ENCODE data around the gene MT2A.
"Not testable (repeated sequence)": the region's sequence is repeated elsewhere in the genome, so short reads cannot be mapped to it uniquely, and the experiment has no call there.

The MT2A gene

DNA sequence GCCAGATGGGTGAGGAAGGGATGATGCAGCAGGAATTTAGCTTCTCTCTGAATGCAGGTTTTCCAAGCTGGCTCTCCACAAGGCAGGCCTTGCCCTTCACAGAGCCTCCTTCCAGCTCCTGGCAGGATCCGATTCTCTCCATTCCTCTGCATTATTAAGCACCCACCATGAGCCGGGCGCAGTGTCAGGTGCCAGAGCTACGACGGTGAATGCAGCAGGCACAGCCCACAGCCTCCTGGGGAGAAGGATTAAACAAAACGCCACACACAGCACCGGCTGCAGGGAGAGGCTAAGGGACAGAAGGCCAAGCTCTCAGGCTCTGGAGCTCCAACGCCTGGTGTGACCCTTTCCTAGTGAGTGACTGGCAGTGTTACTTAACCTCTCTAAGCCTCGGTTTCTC, 7.1 kb upstream of the MT2A start:
- no peak for DNase-seq

DNA sequence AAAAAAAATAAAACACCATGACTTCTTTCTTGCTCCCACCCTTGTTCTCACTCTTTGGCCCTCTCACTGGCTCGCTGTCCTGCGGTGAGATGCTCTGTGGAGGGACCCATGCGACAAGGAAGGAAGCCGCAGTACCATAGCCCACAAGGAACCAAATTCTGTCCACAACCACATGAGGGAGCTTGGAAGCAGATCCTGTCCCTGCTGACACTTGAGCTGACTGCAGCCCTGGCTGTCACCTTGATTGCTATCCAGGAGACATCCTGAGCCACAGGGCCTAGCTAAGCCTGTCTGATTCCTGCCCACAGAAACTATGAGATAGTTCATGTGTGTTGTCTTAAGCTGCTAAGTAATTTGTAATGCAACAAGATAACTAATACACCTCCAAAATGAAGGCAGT, 4.8 kb upstream of the MT2A start:
- peak; percentile 43 for DNase-seq

DNA sequence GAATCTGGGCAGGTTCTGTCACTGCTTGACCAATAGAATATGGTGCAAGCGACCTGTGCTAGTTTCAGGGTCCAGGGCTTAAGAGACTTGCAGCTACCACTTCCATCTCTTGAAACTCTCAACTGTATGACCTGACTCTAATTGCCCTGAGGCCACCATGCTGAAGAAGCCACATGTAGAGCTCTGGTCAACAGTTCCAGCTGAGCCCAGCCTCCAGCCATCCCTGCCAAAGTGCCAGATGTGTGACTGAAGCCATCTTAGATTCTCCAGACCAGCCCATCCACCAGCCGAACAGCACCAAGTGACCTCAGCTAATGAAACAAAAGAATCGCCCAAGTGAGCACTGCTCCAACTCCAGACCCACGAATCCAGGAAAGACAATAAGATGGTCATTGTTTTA, 3.4 kb upstream of the MT2A start:
- no peak for DNase-seq

DNA sequence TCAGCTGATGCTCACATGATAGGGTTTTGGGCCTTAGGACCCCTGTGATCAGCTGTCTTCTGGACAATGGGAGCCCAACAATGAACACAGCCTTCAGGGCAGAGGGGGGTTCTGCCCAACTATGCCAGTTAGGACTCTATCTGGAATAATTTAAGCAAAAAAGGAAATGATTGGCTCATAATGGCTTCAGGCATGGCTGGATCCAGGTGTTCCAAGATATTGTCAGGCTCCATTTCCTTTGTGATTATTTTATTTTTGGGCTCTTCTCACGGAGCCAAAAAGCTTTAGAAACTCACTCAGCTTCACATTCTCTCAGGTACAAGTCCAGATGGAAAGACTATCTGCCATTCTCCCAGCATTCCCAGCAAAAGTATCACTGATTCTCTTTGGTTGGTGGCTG, 2.9 kb upstream of the MT2A start:
- DNase-seq, result no peak

DNA sequence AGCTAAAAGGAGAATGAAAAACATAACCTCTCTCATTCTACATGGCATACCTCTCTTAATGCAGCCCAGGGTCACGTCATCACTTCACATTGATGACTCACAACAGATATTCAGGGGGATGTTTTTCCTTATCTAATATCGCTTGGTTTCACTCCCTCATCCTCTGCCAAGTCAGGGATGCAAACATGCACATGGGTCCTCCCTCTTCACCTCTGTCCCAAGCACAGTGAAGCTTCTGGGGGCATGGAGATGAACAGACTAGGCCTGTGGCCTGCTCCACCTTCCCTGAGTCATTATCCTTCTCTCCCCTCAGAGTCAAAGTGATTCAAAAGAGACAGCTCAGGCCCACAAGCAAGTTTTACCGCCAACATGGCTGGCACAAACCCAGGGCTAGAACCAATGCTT, 2.3 kb upstream of the MT2A start:
- no peak for DNase-seq

DNA sequence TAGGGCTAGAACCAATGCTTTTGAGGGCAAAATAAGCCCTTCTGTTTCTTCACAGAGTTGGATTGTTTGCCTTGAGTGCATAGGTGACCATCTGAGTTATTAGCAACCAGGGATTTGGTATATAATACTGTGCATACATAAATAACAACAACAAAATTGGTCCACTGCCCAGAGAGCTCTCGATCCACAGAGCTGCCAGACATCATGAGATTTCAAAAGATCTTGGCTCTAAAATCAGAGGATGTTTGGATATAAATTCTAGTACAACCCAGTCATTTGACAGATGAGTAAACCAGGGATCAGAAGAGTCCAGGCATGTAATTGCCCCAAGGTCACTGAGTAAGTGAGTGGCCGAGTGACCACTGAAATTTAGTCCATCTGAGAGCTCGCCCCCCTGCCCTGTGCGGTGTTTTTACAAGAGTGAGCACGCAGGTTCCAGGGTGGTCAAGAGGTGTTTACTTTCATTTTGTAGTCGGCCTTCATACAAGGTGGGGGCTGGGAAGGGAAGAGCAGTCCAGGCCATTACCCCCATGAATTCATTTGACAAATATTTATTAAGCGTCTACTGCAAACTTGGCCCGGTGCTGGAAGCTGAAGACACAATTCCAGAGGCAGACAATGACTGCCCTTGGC, 1.8 kb upstream of the MT2A start:
- no peak for DNase-seq

DNA sequence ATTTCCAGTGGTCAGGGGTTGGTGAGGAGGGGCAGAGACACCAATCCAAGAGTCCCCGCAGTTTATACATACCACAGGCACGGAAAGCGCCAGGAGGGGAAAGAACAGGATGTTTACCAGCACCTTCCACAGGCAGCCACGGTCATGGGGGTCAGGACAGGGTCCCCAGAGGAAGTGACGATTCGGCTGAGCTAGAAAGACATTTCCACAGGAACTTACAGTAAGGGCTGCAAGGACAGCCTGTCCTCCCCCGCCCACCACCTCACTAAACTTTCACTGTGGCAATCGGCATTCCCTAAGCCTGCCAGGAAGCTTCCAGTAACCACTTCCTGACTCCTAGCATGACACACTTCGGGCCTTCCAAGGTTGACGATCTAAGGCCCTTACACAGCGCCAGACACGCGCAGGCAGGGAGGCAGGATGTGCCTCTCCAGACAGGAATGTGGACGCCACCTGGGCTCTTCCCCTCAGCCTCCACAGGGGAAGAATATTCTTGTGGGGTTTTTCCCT, 1.2 kb upstream of the MT2A start:
- DNase-seq, result peak; percentile 6

DNA sequence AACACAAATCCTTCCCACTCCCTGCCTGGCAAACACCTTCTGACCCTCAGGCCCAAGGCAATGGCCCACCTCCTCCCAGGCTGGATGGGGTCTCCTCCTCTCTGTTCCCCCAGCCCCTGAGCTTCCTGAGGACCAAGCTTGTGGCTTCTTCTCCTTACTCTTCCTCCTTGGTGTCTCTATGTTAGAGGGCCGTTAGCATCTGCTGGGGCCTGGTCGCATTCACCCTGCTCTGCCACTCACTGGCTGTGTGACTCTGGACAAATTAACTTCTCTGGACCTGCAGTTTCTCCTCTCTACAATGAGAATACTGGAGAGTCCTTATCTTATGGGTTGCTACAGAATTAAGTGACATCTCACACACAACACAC, 725 bp upstream of the MT2A start:
- DNase-seq, result no peak

DNA sequence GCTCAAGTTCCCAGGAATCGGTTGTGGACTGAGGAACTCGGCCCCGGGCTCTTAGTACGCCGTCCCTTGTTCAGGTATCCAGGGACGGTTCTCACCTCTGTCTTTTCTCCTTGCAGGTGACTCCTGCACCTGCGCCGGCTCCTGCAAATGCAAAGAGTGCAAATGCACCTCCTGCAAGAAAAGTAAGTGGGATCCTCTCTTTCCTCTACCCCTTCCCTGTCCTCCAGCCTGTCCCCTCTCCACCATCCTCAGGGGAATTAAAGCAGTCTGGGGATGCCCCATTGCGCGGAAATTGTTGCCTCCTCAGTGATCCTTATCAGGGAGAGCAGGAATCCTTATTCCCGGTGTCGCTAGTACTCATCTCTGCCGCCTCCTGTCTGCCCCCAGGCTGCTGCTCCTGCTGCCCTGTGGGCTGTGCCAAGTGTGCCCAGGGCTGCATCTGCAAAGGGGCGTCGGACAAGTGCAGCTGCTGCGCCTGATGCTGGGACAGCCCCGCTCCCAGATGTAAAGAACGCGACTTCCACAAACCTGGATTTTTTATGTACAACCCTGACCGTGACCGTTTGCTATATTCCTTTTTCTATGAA, 585 bp downstream of the MT2A start:
- DNase-seq, result no peak

DNA sequence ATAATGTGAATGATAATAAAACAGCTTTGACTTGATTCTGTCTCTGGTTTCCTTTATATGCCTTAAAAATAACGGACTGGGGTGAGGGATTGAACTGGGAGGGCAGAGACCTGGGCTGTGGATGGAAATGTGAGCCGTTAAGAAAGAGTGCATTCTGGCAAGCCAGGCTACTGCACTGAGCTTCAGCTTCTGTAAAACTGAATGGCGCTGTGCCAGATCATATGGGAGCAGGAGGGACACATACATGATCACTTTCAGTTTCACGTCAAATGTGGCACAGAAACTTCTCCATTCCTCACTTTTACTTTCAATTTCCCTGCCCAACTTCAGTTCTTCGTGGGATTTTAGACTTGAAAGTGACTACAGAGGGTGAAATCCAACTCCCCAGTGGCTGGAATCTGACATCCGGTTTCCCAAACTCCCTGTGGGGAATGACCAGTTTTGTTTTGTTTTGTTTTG, 1.1 kb downstream of the MT2A start:
- DNase-seq, result peak; percentile 52

DNA sequence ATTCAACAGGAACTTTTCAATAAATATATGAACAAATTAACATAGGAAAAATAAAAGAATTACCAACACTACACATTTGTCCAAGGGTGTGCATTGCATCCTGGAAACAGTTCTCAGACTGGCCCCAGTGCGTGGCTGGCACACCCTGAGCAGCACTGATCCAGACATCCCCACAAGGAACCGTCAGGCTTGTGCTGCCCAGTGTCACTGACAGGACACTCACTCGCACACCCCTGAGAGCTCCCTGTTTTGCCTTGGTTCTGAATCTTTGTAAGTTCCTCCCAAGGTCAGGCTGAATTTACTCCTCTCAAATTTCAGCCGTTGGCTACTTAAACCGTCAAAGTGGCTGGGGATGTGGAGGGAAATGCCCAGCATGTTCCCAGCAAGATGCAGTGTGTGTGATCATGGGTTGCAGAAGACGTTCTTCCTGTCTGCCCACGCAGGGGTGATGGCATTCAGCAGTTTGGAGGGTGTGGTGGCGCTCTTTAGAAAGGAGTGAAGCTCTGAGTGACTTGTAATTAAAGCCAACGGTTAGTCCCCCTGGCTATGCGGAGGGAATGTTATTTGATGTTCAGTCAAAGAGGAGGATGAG, 1.7 kb downstream of the MT2A start:
- DNase-seq, result no peak

DNA sequence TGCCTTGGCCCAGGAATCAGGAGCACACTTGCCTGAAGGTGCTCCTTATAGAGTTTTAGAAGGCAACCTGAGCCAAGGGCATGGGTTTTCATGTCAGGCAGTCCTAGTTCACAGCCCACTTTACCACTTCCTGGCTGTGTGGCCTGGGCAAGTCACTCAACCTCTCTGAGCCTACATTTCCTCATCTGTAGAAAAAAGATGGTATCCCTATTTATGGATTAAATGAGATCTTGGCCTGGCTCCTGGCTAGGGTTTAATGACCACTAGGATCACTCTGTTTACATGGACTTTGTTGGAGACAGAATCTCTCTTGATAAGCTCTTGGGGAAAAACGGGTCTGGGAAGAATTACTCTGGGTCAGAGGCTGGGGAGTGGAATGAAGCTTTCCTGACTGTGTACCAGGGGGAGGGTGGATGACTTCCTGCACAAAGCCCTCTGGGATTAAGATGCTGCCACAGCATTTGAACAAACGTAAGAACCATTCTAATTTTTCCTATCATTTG, 2.3 kb downstream of the MT2A start:
- no peak for DNase-seq

DNA sequence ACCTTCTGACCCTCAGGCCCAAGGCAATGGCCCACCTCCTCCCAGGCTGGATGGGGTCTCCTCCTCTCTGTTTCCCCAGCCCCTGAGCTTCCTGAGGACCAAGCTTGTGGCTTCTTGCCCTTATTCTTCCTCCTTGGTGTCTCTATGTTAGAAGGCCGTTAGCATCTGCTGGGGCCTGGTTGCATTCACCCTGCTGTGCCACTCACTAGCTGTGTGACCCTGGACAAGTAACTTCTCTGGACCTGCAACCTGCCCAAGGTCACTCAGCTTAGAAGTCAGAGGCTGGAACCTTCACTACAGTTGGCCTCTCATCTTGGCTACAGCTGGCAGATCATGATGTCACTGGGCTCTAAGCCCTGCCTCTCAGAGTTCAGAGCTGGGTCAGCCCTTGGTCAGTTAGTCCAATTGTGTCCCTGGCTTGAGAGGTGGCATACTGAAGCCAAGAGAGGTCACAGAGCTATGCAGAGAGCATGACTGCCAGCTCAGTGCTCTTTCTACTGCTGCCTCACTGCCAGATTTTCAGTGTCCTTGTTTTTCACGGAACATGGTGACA, 3.0 kb downstream of the MT2A start:
- no peak for DNase-seq

DNA sequence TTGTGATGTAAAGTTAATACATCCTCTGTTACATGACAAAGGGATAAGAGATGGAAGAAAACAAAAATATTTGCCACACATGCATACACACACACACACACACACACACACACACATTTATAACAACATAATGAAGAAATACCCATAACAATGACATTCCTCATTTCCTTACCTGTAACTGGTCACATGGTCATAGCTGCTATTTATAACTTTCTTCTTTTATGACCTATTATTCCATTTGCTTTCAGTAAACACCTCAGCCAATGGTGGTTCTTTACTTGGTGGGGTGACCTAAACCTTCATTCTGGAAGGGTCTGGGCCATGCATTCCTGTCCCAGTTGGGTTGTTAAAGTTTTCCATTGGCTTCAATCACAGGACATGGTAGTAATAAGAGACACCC, 5.3 kb downstream of the MT2A start:
- no peak for DNase-seq

DNA sequence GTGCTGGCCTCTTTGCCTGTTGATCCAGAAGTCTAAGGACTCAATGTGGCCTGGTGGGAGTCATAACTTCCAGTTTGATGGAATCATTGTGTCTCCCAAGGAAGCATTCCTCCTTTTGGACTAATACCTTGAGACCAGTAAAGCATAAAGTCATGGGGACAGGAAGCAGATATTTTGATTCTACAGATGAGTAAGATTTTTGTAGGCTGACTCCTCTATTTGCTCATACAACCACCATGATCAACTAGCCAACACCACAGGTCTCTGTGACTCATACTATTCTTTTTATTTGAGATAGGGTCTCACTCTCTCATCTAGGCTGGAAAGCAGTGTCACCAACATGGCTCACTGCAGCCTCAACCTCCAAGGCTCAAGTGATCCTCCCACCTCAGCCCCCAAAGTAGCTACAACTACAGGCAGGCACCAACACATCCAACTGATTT, 6.2 kb downstream of the MT2A start:
- DNase-seq, result no peak

DNA sequence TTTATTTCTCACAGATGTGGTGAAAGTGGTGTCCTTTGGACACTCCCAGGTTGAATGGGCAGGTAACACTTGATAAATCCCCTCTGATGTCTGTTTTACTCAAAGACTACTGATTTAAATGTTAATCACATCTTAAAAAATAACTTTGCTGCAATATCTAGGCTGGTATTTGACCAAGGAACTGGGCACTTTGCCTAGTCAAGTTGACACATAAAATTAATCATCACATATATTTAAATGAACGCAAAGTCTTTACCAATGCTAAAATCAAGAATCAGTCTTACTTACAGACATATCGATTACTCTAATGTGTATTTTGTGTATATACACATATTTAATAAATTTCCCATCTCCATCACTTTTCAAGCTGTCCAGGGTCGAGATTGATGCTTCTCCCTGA, 7.0 kb downstream of the MT2A start:
- DNase-seq, result no peak

DNA sequence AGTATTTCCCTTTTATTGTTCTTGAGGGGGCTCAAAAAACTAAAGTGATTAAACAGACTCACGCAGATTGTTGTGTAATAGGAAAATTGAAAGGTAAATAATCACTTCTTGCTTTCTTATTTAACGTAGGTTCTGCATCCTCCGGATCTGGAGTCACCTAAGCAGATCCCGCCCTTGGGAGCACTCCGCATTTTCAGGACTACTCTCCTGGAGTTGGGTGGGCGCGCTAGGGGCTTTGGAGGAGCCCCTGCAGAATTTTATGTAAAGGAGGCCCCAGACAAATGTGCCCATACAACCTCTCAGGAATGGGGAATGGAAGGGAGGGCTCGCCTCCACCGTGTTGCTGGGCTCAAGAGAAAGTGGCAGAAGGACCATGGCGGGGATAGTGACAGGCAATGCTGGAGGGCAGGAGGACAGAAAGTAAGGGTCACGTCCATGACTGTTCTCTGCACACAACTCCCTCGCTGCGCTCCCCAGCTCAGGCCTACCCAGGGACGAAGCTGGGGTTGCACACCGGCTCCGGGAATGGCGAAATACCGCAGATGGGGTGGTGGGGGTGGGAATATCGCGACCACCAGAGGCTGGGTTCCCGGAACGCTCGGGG, 8.3 kb downstream of the MT2A start:
- DNase-seq, result no peak

DNA sequence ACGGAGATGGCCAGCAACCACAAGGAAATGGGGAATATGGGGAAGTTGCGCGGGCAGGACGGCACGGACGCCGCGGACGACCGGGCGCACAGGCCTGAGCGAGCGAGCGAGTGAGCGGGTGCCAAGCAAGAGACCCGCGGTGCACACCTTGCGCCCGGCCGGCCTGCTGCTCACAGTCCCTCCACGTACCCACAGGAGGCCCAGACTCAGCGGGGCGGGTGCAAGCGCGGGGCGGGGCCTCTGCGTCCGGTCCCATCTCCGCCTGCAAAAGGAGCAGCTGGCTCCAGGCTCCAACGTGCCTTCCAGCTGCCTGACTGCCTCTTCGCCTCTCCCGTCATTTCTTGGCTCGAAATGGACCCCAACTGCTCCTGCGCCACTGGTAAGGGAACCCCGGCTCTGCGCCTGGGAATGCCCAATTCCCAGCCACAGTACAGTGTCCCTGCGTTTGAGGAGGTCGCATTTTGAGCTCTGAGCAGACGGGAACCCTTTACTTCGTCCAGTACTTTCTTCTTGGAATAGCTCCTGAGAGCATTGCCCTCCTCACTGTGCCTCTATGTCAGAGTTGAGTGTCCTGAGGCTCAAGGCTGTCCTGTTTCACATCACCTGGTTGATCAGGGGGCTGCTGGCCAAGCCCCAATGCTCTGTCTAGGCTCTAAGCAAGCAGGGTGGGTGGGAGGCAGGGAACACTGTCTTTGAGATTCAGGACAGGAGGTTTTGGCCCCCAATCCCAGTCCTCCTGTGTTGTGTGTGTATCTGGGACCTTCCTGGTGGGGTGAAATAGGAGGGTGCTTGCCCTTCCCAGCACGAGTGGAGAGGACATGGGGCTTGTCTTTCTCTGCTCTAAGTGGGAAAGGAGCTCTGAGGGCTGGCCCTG, 9.1 kb downstream of the MT2A start:
- DNase-seq, result no peak

DNA sequence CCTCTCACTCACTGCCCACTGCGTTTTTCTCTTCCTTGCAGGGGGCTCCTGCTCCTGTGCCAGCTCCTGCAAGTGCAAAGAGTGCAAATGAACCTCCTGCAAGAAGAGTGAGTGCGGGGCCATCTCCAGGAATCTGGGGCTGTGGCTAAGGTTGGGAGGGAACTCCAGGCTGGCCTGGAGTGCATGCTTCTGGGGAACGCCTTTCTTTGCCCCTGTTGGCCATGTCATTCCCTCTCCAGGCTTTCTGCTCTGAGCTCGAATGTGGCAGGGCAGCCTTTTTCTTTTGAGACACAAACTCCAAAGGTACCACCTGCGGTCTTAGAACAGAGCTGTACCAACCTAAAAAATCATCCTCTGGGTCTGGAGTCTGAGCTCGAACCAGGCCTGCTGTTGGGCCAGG, 9.8 kb downstream of the MT2A start:
- no peak for DNase-seq

DNA sequence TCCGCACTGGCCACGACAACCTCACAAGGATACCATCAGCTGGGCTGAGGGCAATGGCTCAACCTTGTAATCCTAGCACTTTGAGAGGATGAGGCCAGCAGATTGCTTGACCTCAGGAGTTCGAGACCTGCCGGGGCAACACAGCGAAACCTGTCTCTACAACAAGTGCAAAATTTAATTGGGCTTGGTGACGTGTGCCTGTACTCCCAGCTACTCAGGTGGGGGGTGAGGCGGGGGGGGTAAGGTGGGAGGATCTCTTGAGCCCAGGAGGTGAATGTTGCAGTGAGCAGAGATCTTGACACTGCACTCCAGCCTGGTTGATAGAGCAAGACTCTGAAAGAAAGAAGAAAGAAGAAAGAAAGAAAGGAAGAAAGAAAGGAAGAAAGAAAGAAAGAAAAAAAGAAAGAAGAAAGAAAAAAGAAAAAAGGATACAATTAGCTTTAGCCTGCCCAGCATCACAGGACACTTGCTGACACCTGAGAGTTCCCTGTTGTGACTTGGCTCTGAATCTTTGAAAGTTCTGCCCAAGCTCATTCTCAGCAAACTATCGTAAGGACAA, 12.0 kb downstream of the MT2A start:
- DNase-seq, result no peak

DNA sequence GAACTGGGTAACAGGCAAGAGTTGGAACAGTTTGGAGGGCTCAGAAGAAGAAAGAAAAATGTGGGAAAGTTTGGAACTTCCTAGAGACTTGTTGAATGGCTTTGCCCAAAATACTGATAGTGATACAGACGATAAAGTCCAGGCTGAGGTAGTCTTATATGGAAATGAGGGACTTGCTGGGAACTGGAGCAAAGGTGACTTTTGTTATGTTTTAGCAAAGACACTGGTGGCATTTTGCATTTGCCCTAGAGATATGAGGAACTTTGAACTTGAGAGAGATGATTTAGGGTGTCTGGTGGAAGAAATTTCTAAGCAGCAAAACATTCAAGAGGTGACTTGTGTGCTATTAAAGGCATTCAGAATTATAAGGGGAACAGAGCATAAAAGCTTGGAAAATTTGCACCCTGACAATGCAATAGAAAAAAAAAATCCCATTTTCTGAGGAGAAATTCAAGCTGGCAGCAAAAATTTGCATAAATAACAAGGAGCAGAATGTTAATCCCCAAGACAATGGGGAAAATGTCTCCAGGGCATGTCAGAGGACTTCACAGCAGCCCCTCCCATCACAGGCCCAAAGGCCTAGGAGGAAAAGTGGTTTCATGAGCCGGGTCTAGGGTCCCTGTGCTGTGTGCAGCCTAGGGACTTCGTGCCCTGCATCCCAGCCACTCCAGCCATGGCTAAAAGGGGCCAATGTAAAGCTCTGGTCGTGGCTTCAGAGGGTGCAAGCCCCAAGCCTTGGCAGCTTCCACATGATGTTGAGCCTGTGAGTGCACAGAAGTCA, 13.5 kb downstream of the MT2A start:
- not testable (repeated sequence) for DNase-seq

Measured in NCI-H510A treated with DMSO at 0.1 percent for 48 hours (cell line).